Astrocyte of the hippocampus (primary cell): Measurements from ENCODE around the gene MYOCD.
"Not testable (repeated sequence)": the region's sequence is repeated elsewhere in the genome, so short reads cannot be mapped to it uniquely, and the experiment has no call there.

Experiments used
- DNase-seq: peaks from one replicate; pipeline ENCODE4 v3.0.0; 2011; ENCODE audit warnings: low read depth, low spot score

Gene MYOCD

GRCh38 chr17:12665263-12666210 lies at the start of gene MYOCD:
Gene MYOCD (plus strand): TSS chr17:12665890. CDS start chr17:12666189, 299 bp downstream.
- DNase-seq: peak; percentile 57

GRCh38 chr17:12616161-12616560 lies 49.5 kb upstream of the MYOCD start:
- no peak for DNase-seq

- no peak for DNase-seq
Observed at GRCh38 chr17:12618557-12618956, 47.1 kb upstream of the MYOCD start.

GRCh38 chr17:12619459-12620199 lies 46.1 kb upstream of the MYOCD start:
- no peak for DNase-seq

GRCh38 chr17:12620200-12620720 lies 45.4 kb upstream of the MYOCD start:
- DNase-seq: peak; percentile 68

GRCh38 chr17:12622726-12623125 lies 43.0 kb upstream of the MYOCD start:
- DNase-seq: no peak

- no peak for DNase-seq
Observed at GRCh38 chr17:12623220-12623848, 42.4 kb upstream of the MYOCD start.

GRCh38 chr17:12624211-12624610 lies 41.5 kb upstream of the MYOCD start:
- no peak for DNase-seq

- no peak for DNase-seq
Observed at GRCh38 chr17:12625092-12625491, 40.6 kb upstream of the MYOCD start.

- peak; percentile 84 for DNase-seq
Observed at GRCh38 chr17:12627177-12627629, 38.5 kb upstream of the MYOCD start.

GRCh38 chr17:12627781-12628451 lies 37.8 kb upstream of the MYOCD start:
- peak; percentile 60 for DNase-seq

GRCh38 chr17:12631076-12631475 lies 34.6 kb upstream of the MYOCD start:
- no peak for DNase-seq

GRCh38 chr17:12632785-12633184 lies 32.9 kb upstream of the MYOCD start:
- no peak for DNase-seq

GRCh38 chr17:12634789-12635414 lies 30.8 kb upstream of the MYOCD start:
- no peak for DNase-seq

GRCh38 chr17:12635996-12636395 lies 29.7 kb upstream of the MYOCD start:
- DNase-seq: not testable (repeated sequence)

GRCh38 chr17:12637015-12637414 lies 28.7 kb upstream of the MYOCD start:
- DNase-seq: peak; percentile 93

GRCh38 chr17:12637745-12638651 lies 27.7 kb upstream of the MYOCD start:
- no peak for DNase-seq

- DNase-seq: no peak
Observed at GRCh38 chr17:12640364-12640763, 25.3 kb upstream of the MYOCD start.

GRCh38 chr17:12641084-12641483 lies 24.6 kb upstream of the MYOCD start:
- no peak for DNase-seq

- no peak for DNase-seq
Observed at GRCh38 chr17:12642034-12642433, 23.7 kb upstream of the MYOCD start.
